ENCODE results near the gene MUC5B. TPM values are rescaled to one million over a fixed set of nuclear protein-coding genes. Genes with fewer than 3 reads are reported as not detected.

Gene MUC5B
- total RNA-seq, 1 donor from 2014 or later, result not detected

- Mint-ChIP-seq H3K27ac (ENCODE audit: unreplicated experiment) (no peak overlapping the region), H3K27me3 (ENCODE audit: low read depth, unreplicated experiment) (no peaks in the 10 kb centered on the region), H3K4me3 (ENCODE audit: unreplicated experiment) (no peak overlapping the region), H3K36me3 (ENCODE audit: low read depth, unreplicated experiment) (peaks cover 11% of the 10 kb centered on the region), H3K9me3 (ENCODE audit: unreplicated experiment) (peaks cover 2% of the 10 kb centered on the region), H3K4me1 (ENCODE audit: low read depth, unreplicated experiment) (no peaks in the 10 kb centered on the region)
- no peaks in the 10 kb centered on the region for H3K27me3 ChIP-seq (ENCODE audit: insufficient read depth, low read length)
- no peak overlapping the region for H3K4me3 ChIP-seq (ENCODE audit: insufficient read depth, low read depth, low read length)
- no peak for TF ChIP-seq EZH2 (IDR thresholded peaks at IDR 0.05; ENCODE audit: insufficient read depth, low read length)
- no peak for TF ChIP-seq CTCF (IDR thresholded peaks at IDR 0.05; ENCODE audit: insufficient read depth, low read depth, low read length)
- H2AFZ ChIP-seq (ENCODE audit: low read depth, low read length), result no peak overlapping the region
- H3K9ac ChIP-seq (ENCODE audit: low read length), result peak overlapping the region; percentile 2
- H4K20me1 ChIP-seq (ENCODE audit: insufficient read depth, low read length), result no peaks in the 10 kb centered on the region
- no peaks in the 10 kb centered on the region for H3K79me2 ChIP-seq (ENCODE audit: insufficient read depth, low read length)
- H3K4me2 ChIP-seq (ENCODE audit: low read length), result peak overlapping the region; percentile 1
- peaks cover 12% of the 10 kb centered on the region for H3K4me1 ChIP-seq (ENCODE audit: insufficient read depth, low read length)
- no peaks in the 10 kb centered on the region for H3K36me3 ChIP-seq (ENCODE audit: insufficient read depth, low read length)
- no peaks in the 10 kb centered on the region for H3K9me3 ChIP-seq (ENCODE audit: insufficient read depth, low read depth, low read length)
- no peak overlapping the region for H3K27ac ChIP-seq (ENCODE audit: low read depth, low read length)
- FAIRE-seq (no peak), DNase-seq (ENCODE audit: low read depth) (no peak)
Observed at GRCh38 chr11:1271406-1271805, 48.5 kb downstream of the MUC5B start.

DNA sequence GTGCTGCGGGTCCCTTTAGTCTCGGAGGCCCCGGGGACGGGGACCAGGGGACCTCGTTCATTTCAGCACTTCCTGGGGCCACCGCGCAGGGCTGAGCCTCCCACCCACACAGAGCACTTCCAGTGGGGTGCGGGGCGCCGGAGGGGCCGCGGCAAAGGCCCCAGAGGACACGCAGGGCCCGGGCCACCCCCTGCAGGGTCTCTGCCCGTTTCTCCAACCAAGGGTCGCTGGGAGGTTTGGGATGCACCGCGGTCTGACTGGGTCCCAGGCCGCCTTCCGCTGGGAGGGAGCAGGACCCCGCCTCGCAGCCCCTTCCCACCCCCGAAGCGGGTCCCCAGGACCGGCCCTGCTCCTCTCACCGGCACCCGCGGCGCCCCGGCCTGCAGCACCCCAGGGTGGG, 49.1 kb downstream of the MUC5B start:
- no peak overlapping the region for H3K4me3 Mint-ChIP-seq (ENCODE audit: unreplicated experiment)
- Histone ChIP-seq H3K36me3 (ENCODE audit: insufficient read depth, low read length) (no peaks in the 10 kb centered on the region), H2AFZ (ENCODE audit: low read depth, low read length) (no peak overlapping the region), H3K9ac (ENCODE audit: low read length) (no peak overlapping the region), H3K4me3 (ENCODE audit: insufficient read depth, low read depth, low read length) (no peak overlapping the region), H3K27me3 (ENCODE audit: insufficient read depth, low read length) (no peaks in the 10 kb centered on the region), H4K20me1 (ENCODE audit: insufficient read depth, low read length) (no peaks in the 10 kb centered on the region), H3K79me2 (ENCODE audit: insufficient read depth, low read length) (no peaks in the 10 kb centered on the region), H3K4me2 (ENCODE audit: low read length) (peak overlapping the region; percentile 1), H3K27ac (ENCODE audit: low read depth, low read length) (no peak overlapping the region), H3K4me1 (ENCODE audit: insufficient read depth, low read length) (peaks cover 12% of the 10 kb centered on the region), H3K9me3 (ENCODE audit: insufficient read depth, low read depth, low read length) (no peaks in the 10 kb centered on the region)
- H3K4me1 Mint-ChIP-seq (ENCODE audit: low read depth, unreplicated experiment), result no peaks in the 10 kb centered on the region
- no peaks in the 10 kb centered on the region for H3K9me3 Mint-ChIP-seq (ENCODE audit: unreplicated experiment)
- H3K36me3 Mint-ChIP-seq (ENCODE audit: low read depth, unreplicated experiment), result peaks cover 15% of the 10 kb centered on the region
- no peak for FAIRE-seq
- H3K27me3 Mint-ChIP-seq (ENCODE audit: low read depth, unreplicated experiment), result no peaks in the 10 kb centered on the region
- H3K27ac Mint-ChIP-seq (ENCODE audit: unreplicated experiment), result no peak overlapping the region
- DNase-seq (ENCODE audit: low read depth), result no peak
- TF ChIP-seq EZH2 (IDR thresholded peaks at IDR 0.05; ENCODE audit: insufficient read depth, low read length), result no peak
- no peak for TF ChIP-seq CTCF (IDR thresholded peaks at IDR 0.05; ENCODE audit: insufficient read depth, low read depth, low read length)

DNA sequence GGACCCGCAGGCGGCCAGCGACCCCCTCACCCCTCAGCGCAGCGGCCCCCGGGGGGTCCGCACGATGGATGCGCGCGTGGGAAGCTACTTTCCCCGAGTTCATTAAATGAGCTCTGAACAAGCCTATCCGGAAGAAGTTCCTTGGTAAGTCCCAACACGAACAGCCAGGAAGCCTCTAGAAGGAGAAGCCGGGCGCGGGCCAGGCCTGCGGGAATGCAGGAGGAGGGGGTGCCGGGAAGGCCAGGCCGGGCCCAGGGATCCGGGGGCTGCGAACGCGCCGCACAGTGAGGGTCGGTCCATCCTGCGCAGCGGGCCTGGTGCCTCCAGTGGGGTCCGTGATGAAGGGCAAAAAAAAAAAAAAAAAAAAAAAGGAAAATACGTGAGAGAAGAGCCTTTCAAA, 49.7 kb downstream of the MUC5B start:
- H3K9me3 Mint-ChIP-seq (ENCODE audit: unreplicated experiment), result no peaks in the 10 kb centered on the region
- no peak overlapping the region for H3K27ac Mint-ChIP-seq (ENCODE audit: unreplicated experiment)
- no peak overlapping the region for H3K4me2 ChIP-seq (ENCODE audit: low read length)
- H3K27me3 Mint-ChIP-seq (ENCODE audit: low read depth, unreplicated experiment), result no peaks in the 10 kb centered on the region
- H3K36me3 Mint-ChIP-seq (ENCODE audit: low read depth, unreplicated experiment), result peaks cover 16% of the 10 kb centered on the region
- H3K4me1 ChIP-seq (ENCODE audit: insufficient read depth, low read length), result peaks cover 10% of the 10 kb centered on the region
- no peaks in the 10 kb centered on the region for H3K27me3 ChIP-seq (ENCODE audit: insufficient read depth, low read length)
- no peak for TF ChIP-seq CTCF (IDR thresholded peaks at IDR 0.05; ENCODE audit: insufficient read depth, low read depth, low read length)
- TF ChIP-seq EZH2 (IDR thresholded peaks at IDR 0.05; ENCODE audit: insufficient read depth, low read length), result no peak
- no peak for FAIRE-seq
- no peak for DNase-seq (ENCODE audit: low read depth)
- no peaks in the 10 kb centered on the region for H3K36me3 ChIP-seq (ENCODE audit: insufficient read depth, low read length)
- peaks cover 1% of the 10 kb centered on the region for H4K20me1 ChIP-seq (ENCODE audit: insufficient read depth, low read length)
- no peak overlapping the region for H3K27ac ChIP-seq (ENCODE audit: low read depth, low read length)
- no peak overlapping the region for H2AFZ ChIP-seq (ENCODE audit: low read depth, low read length)
- H3K9ac ChIP-seq (ENCODE audit: low read length), result no peak overlapping the region
- no peaks in the 10 kb centered on the region for H3K79me2 ChIP-seq (ENCODE audit: insufficient read depth, low read length)
- H3K4me3 Mint-ChIP-seq (ENCODE audit: unreplicated experiment), result no peak overlapping the region
- no peaks in the 10 kb centered on the region for H3K9me3 ChIP-seq (ENCODE audit: insufficient read depth, low read depth, low read length)
- H3K4me1 Mint-ChIP-seq (ENCODE audit: low read depth, unreplicated experiment), result no peaks in the 10 kb centered on the region
- H3K4me3 ChIP-seq (ENCODE audit: insufficient read depth, low read depth, low read length), result no peak overlapping the region

All from astrocyte (in vitro differentiated cells and primary cell).